D721Med (cell line): ENCODE results near the gene TMEM100.

Experiments used
- DNase-seq: peaks from one replicate; pipeline ENCODE4 v3.0.0; 2011; ENCODE audit warnings: low spot score; ENCODE audit not compliant: insufficient read length
- FAIRE-seq: peaks from 2 replicates; lab custom pipeline; 2011; peaks lifted over from hg19 to GRCh38; lab: Jason Lieb, UNC
- TF ChIP-seq, protein P1 (sequence below): IDR thresholded peaks from 2 replicates; pipeline ENCODE4 v1.5.1; 2012; ENCODE audit warnings: mild to moderate bottlenecking, control low read depth; ENCODE audit not compliant: insufficient read depth; ENCODE audit errors: missing control alignments

TMEM100 gene

GRCh38 chr17:55734128-55734781, 11.6 kb upstream of the TMEM100 start:
- FAIRE-seq (no peak), DNase-seq (no peak)
- TF ChIP-seq, protein P1, sequence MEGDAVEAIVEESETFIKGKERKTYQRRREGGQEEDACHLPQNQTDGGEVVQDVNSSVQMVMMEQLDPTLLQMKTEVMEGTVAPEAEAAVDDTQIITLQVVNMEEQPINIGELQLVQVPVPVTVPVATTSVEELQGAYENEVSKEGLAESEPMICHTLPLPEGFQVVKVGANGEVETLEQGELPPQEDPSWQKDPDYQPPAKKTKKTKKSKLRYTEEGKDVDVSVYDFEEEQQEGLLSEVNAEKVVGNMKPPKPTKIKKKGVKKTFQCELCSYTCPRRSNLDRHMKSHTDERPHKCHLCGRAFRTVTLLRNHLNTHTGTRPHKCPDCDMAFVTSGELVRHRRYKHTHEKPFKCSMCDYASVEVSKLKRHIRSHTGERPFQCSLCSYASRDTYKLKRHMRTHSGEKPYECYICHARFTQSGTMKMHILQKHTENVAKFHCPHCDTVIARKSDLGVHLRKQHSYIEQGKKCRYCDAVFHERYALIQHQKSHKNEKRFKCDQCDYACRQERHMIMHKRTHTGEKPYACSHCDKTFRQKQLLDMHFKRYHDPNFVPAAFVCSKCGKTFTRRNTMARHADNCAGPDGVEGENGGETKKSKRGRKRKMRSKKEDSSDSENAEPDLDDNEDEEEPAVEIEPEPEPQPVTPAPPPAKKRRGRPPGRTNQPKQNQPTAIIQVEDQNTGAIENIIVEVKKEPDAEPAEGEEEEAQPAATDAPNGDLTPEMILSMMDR = no peak

- DNase-seq (no peak), FAIRE-seq (no peak)
- TF ChIP-seq, protein P1 = no peak
These were observed 9.1 kb upstream of the TMEM100 start for GRCh38 chr17:55731586-55732250.

GRCh38 chr17:55730808-55731207, 8.1 kb upstream of the TMEM100 start:
- DNase-seq (no peak), FAIRE-seq (no peak)
- TF ChIP-seq, protein P1 = no peak

GRCh38 chr17:55730380-55730779, 7.7 kb upstream of the TMEM100 start:
- no peak for FAIRE-seq
- DNase-seq = no peak
- TF ChIP-seq, protein P1 = no peak

DNA sequence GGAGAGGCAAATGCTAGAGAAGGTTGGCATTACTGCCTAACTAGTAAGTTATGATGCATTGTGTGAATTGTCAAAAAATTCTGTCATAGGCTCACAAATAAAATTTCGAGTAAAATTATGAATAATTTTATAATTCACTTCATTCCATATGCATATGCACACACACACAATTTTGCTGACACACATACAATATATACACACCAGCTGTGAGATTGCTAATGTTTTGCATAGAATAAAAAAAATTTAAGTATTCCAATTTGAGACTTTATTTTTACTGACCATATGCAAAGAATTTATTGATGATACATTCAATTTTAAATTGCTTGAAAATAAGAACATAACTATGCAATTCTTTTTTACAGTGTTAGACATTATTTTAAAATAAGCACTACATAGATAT, 6.8 kb upstream of the TMEM100 start:
- no peak for DNase-seq
- no peak for FAIRE-seq
- TF ChIP-seq, protein P1 = no peak

GRCh38 chr17:55728833-55729232, 6.2 kb upstream of the TMEM100 start:
- TF ChIP-seq, protein P1 = no peak
- FAIRE-seq (no peak), DNase-seq (no peak)

DNA sequence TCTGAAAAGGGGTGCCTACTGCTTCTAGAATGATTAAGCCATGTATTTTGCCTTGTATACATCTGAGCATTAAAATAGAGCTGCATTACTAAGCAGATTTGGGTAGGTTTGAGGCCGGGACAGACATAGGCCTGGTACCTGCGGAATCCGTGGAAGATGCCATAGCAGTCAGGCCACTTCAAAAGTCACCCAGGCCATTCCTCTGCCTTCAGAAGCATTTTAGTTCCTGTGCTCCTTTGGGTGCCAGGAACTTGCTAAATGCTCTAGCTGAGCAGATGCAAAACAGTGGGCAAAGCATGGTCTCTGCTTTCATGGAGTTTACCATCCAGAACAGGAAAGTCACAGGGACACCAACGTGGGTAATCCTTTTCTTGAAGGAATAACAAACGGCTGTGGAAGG, 5.7 kb upstream of the TMEM100 start:
- no peak for FAIRE-seq
- DNase-seq = no peak
- TF ChIP-seq, protein P1 = no peak
